K562 (cell line): ENCODE measurements around the gene CD72. TPM values are rescaled to one million over a fixed set of nuclear protein-coding genes. Genes with fewer than 3 reads are reported as not detected.

Experiments used
- ATAC-seq: fragments of 200-7000 bp; cut with Tn5 transposase; 3 replicates; pipeline ENCODE4 v1.9.1; 2020; ENCODE audit warnings: moderate library complexity
- BruUV-seq: library from RNA; stranded (reverse); fragments of 400-500 nt; replicated peaks from 2 replicates; lab custom pipeline; 2021; lab: Mats Ljungman, UMichigan
- CTCF ChIA-PET: fragments of 300-600 bp; formaldehyde crosslinking; extraction: SDS; loops from one replicate; lab custom pipeline; 2021; ENCODE audit warnings: low intra/inter-chr PET ratio; lab: Yijun Ruan, JAX
- POLR2A ChIA-PET: fragments of 300-600, 350-650 bp; sonication (Branson Sonifier 250); formaldehyde crosslinking; extraction: SDS; loops from one replicate; lab custom pipeline; 2021; ENCODE audit warnings: antibody characterized with exemption, inconsistent platforms; lab: Yijun Ruan, JAX
- DNase-seq, 4 experiments: peaks; one replicate each; pipeline versions ENCODE4 v3.0.0 to v3.0.0-alpha.2; 2011 to 2018; ENCODE audit warnings: low spot score in 3 of 4, mixed read lengths in 3 of 4; ENCODE audit errors: extremely low read depth in 1 of 4
- FAIRE-seq: peaks from 2 replicates; lab custom pipeline; 2011; peaks lifted over from hg19 to GRCh38; lab: Jason Lieb, UNC
- H2AFZ ChIP-seq: 2 replicates; pipeline ENCODE4 v1.6.0; 2011; ENCODE audit warnings: low read depth, low read length, control low read depth, inconsistent platforms
- H3K27ac ChIP-seq: fragments of 200-600 bp; 3 replicates; pipeline ENCODE4 v1.8.0; 2011; ENCODE audit warnings: low read depth, mild to moderate bottlenecking, control low read depth, inconsistent platforms, low read length, moderate library complexity, mixed read lengths; ENCODE audit errors: extremely low read depth
- H3K27me3 ChIP-seq, 2 experiments: fragments of 300-600 bp in 1 of 2; 2 replicates in 1 of 2; 3 replicates in 1 of 2; pipeline versions ENCODE4 v1.6.0 to v1.8.0; 2011; ENCODE audit warnings: inconsistent platforms in 2 of 2, low read length in 2 of 2, mild to moderate bottlenecking in 1 of 2, mixed read lengths in 1 of 2, moderate library complexity in 1 of 2; ENCODE audit not compliant: control insufficient read depth in 2 of 2, insufficient read depth in 2 of 2
- H3K36me3 ChIP-seq: fragments of 300-600 bp; 3 replicates; pipeline ENCODE4 v1.8.0; 2011; ENCODE audit warnings: mild to moderate bottlenecking, low read length, inconsistent platforms; ENCODE audit not compliant: control insufficient read depth, insufficient read depth
- H3K4me1 ChIP-seq, 2 experiments: fragments of 200-600 bp in 1 of 2; replicated peaks in 1 of 2; 2 replicates in 1 of 2; 3 replicates in 1 of 2; pipeline versions ENCODE4 v1.5.1 to v1.8.0; 2011; ENCODE audit warnings: inconsistent platforms in 2 of 2, low read length in 2 of 2, mild to moderate bottlenecking in 1 of 2, mixed read lengths in 1 of 2, moderate library complexity in 1 of 2; ENCODE audit not compliant: control insufficient read depth in 2 of 2, insufficient read depth in 2 of 2
- H3K4me2 ChIP-seq: 2 replicates; pipeline ENCODE4 v1.6.1; 2011; ENCODE audit warnings: low read length, control low read depth, inconsistent platforms, mixed read lengths; ENCODE audit not compliant: insufficient read depth
- H3K4me3 ChIP-seq: fragments of 200-600 bp; sonication (generic), shearing (Covaris generic); 2 replicates; pipeline ENCODE4 v1.5.1; 2016; ENCODE audit warnings: control low read depth, inconsistent platforms
- H3K79me2 ChIP-seq: fragments of 200-600 bp; 3 replicates; pipeline ENCODE4 v1.8.0; 2011; ENCODE audit warnings: low read length, inconsistent platforms; ENCODE audit not compliant: control insufficient read depth, insufficient read depth
- H3K9ac ChIP-seq, 2 experiments: 2 replicates each; pipeline versions ENCODE4 v1.6.0 to v1.6.1; 2011; ENCODE audit warnings: low read depth in 2 of 2, low read length in 2 of 2, control low read depth in 1 of 2, inconsistent platforms in 1 of 2, mild to moderate bottlenecking in 1 of 2, mixed read lengths in 1 of 2; ENCODE audit not compliant: insufficient read depth in 1 of 2
- H3K9me1 ChIP-seq: one replicate; pipeline ENCODE4 v1.6.0; 2011; ENCODE audit warnings: inconsistent platforms, mild to moderate bottlenecking, low read length, moderate library complexity; ENCODE audit not compliant: control insufficient read depth, insufficient read depth
- H3K9me3 ChIP-seq: replicated peaks from 2 replicates; pipeline ENCODE4 v1.5.1; 2011; ENCODE audit warnings: low read depth, low read length, inconsistent platforms; ENCODE audit not compliant: control insufficient read depth, insufficient read depth
- H4K20me1 ChIP-seq: replicated peaks from 2 replicates; pipeline ENCODE4 v1.6.1; 2011; ENCODE audit warnings: low read length, inconsistent platforms, mixed read lengths; ENCODE audit not compliant: control insufficient read depth, insufficient read depth
- RBBP5 ChIP-seq: fragments of 200-600 bp; sonication (generic); IDR thresholded peaks from 2 replicates; pipeline ENCODE4 v1.6.1; 2012; ENCODE audit warnings: borderline replicate concordance, mild to moderate bottlenecking, low read length, control low read depth, inconsistent platforms; ENCODE audit not compliant: insufficient read depth, poor library complexity, severe bottlenecking
- RFX1 ChIP-seq: fragments of 450-650 bp; IDR thresholded peaks from 2 replicates; pipeline ENCODE4 v1.6.1; 2016; ENCODE audit warnings: mild to moderate bottlenecking, moderate library complexity
- TAF15 ChIP-seq: fragments of 200-400 bp; formaldehyde crosslinking; IDR thresholded peaks from 2 replicates; pipeline ENCODE4 v1.6.1; 2017; ENCODE audit warnings: mild to moderate bottlenecking, low read depth, low read length, moderate library complexity
- WGBS: fragments of 100-300 bp; shearing (Covaris generic); methylation state at CpG from one replicate; pipeline ENCODE4 v1.1.6; 2016; ENCODE audit warnings: low coverage, mixed read lengths; ENCODE audit not compliant: insufficient coverage; ENCODE audit errors: missing lambda C conversion rate; 5-methylcytosine and 5-hydroxymethylcytosine counted together
- in situ Hi-C: fragments of 300-500 bp; cut with MboI; formaldehyde crosslinking; loops from 4 replicates; pipeline ENCODE4 v1.15.0; 2018; ENCODE audit warnings: inconsistent platforms, mixed read lengths
- intact Hi-C: fragments of 100-400 bp; cut with micrococcal nuclease; formaldehyde crosslinking; loops from 2 replicates; pipeline ENCODE4 v1.14.2; 2022
- polyA plus RNA-seq, 8 experiments: library from polyadenylated mRNA; depleted of rRNA in 4 of 8; stranded (reverse) in 5 of 8; unstranded in 3 of 8; fragments of >200 nt; fragmentation: Nextera tagmentation in 2 of 8; fragmentation: Illumina TruSeq in 1 of 8; extraction: Ambion mirVana in 2 of 8; extraction: Trizol in 1 of 8; gene quantifications; 2 replicates each; pipeline versions ENCODE4 v1.2.1 to v1.2.3, GENCODE V29; 2011 to 2014; ENCODE audit warnings: inconsistent platforms in 1 of 8, missing spikeins in 1 of 8
- total RNA-seq, 7 experiments: library from RNA; depleted of rRNA in 6 of 7; stranded (reverse); fragments of >200 nt in 6 of 7; fragmentation: Illumina TruSeq in 2 of 7; extraction: Trizol in 2 of 7; gene quantifications; 2 replicates each; pipeline versions ENCODE4 v1.2.1 to v1.2.3, GENCODE V29; 2011 to 2021; ENCODE audit warnings: low replicate concordance in 1 of 7
- TF ChIP-seq, protein P1 (sequence below): fragments of 250-450 bp; sonication (Bioruptor Pico); IDR thresholded peaks from 2 replicates; pipeline ENCODE4 v1.4.0; 2020; ENCODE audit warnings: mild to moderate bottlenecking
- TF ChIP-seq, protein P2 (sequence below): fragments of 450-650 bp; conservative IDR thresholded peaks from 2 replicates; pipeline ENCODE4 v1.6.1; 2016; ENCODE audit warnings: missing genetic modification characterization, low read depth, mild to moderate bottlenecking, control low read depth, missing compliant biosample characterization
- TF ChIP-seq, protein P3 (sequence below): fragments of 450-650 bp; IDR thresholded peaks from 2 replicates; pipeline ENCODE4 v1.6.1; 2016

The CD72 gene
- total and polyA plus RNA-seq, 9 of the 15 experiments (the other 6 are each of a cell fraction or from before 2014, with no cell fraction given) = 0.11 to 0.78 (median 0.27) TPM; not detected in 1

DNA sequence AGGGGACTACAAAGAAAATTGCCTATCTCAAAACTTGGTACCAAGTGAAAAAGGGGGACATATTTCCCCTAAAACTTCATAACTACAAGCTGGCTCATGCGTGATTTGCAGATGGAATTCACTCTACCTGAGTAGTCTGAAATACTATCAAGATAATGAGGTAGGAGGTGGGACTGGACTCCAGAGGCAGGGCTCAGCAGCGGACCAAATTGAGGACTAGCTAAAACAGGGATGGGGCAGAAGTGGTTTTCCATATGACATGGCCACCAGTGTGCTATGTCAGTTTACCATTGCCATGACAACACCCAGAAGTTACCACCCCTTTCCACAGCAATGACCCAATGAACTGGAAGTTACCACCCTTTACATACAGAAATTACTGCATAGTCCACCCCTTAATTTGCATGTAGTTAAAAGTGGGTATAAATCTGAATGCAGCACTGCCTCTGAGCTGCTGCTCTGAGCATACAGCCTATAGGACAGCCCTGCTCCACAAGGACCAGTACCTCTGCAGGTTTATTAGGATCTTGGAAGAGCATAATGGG is 43.6 kb downstream of the CD72 start:
- no peaks in the 10 kb centered on the region for H3K79me2 ChIP-seq
- no peak overlapping the region for H2AFZ ChIP-seq
- H3K27ac ChIP-seq = no peak overlapping the region
- H3K4me2 ChIP-seq = no peak overlapping the region
- no peaks in the 10 kb centered on the region for H3K9me1 ChIP-seq
- intact Hi-C loops (no loop called here), in situ Hi-C loops (loop anchor here (25.0 kb wide), 1 partner anchor 687 kb away; a partner anchor contains a TSS)
- no peak for ATAC-seq
- FAIRE-seq = no peak
- no peak for DNase-seq
- no peaks in the 10 kb centered on the region for H3K9me3 ChIP-seq
- TF ChIP-seq, protein P1, sequence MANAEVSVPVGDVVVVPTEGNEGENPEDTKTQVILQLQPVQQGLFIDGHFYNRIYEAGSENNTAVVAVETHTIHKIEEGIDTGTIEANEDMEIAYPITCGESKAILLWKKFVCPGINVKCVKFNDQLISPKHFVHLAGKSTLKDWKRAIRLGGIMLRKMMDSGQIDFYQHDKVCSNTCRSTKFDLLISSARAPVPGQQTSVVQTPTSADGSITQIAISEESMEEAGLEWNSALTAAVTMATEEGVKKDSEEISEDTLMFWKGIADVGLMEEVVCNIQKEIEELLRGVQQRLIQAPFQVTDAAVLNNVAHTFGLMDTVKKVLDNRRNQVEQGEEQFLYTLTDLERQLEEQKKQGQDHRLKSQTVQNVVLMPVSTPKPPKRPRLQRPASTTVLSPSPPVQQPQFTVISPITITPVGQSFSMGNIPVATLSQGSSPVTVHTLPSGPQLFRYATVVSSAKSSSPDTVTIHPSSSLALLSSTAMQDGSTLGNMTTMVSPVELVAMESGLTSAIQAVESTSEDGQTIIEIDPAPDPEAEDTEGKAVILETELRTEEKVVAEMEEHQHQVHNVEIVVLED (CRISPR knock-in tag) = no peak
- TF ChIP-seq, protein P2, sequence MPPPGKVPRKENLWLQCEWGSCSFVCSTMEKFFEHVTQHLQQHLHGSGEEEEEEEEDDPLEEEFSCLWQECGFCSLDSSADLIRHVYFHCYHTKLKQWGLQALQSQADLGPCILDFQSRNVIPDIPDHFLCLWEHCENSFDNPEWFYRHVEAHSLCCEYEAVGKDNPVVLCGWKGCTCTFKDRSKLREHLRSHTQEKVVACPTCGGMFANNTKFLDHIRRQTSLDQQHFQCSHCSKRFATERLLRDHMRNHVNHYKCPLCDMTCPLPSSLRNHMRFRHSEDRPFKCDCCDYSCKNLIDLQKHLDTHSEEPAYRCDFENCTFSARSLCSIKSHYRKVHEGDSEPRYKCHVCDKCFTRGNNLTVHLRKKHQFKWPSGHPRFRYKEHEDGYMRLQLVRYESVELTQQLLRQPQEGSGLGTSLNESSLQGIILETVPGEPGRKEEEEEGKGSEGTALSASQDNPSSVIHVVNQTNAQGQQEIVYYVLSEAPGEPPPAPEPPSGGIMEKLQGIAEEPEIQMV = peak; percentile 92
- TF ChIP-seq, protein P3, sequence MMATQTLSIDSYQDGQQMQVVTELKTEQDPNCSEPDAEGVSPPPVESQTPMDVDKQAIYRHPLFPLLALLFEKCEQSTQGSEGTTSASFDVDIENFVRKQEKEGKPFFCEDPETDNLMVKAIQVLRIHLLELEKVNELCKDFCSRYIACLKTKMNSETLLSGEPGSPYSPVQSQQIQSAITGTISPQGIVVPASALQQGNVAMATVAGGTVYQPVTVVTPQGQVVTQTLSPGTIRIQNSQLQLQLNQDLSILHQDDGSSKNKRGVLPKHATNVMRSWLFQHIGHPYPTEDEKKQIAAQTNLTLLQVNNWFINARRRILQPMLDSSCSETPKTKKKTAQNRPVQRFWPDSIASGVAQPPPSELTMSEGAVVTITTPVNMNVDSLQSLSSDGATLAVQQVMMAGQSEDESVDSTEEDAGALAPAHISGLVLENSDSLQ = peak; percentile 13; the same call in 1 of the 2 replicates
- no peak for TF ChIP-seq TAF15
- peak; percentile 70 for TF ChIP-seq RFX1
- TF ChIP-seq RBBP5 = no peak
- POLR2A ChIA-PET = interaction anchor here (0.7 kb wide), 2 partner anchors 12 to 357 kb away, joined by 3 to 6 read pairs; no protein-coding TSS in a partner anchor
- H3K9ac ChIP-seq = no peak overlapping the region
- no TSS peak for BruUV-seq
- no peaks in the 10 kb centered on the region for H4K20me1 ChIP-seq
- H3K27me3 ChIP-seq = no peaks in the 10 kb centered on the region
- WGBS = 0% methylated on average over 2 of the region's 2 CpGs
- H3K4me1 ChIP-seq = no peaks in the 10 kb centered on the region
- CTCF ChIA-PET = no interaction called here
- H3K4me3 ChIP-seq = no peak overlapping the region
- no peaks in the 10 kb centered on the region for H3K36me3 ChIP-seq
